Uterus (tissue), 2 donors: ENCODE measurements around the gene P2RY12.

Experiments used
- CTCF ChIP-seq, 4 experiments: fragments of 200-600 bp in 2 of 4; fragments of 450-650 bp in 2 of 4; sonication (generic) in 2 of 4; IDR thresholded peaks; one replicate each; pipeline ENCODE4 v1.5.1; 2016 to 2019; ENCODE audit warnings: antibody characterized with exemption in 4 of 4, mild to moderate bottlenecking in 2 of 4, moderate library complexity in 1 of 4
- POLR2A ChIP-seq, 2 donors: fragments of 450-650 bp; IDR thresholded peaks; one replicate each; pipeline ENCODE4 v1.6.1; 2016; ENCODE audit warnings: antibody characterized with exemption in 2 of 2, mild to moderate bottlenecking in 1 of 2, moderate library complexity in 1 of 2

GRCh38 chr3:151351219-151351618 lies 33.3 kb downstream of the P2RY12 start:
- TF ChIP-seq CTCF (IDR thresholded peaks at IDR 0.05) (no peak), POLR2A (IDR thresholded peaks at IDR 0.05) (no peak)
